H1 (cell line): ENCODE data around the gene CTSA.

Experiments
- POLR2AphosphoS5 ChIP-seq: IDR thresholded peaks from 2 replicates; pipeline ENCODE4 v1.6.1; 2011; ENCODE audit warnings: low read depth, low read length
- RFX5 ChIP-seq: IDR thresholded peaks from 2 replicates; pipeline ENCODE4 v1.6.1; 2011; ENCODE audit warnings: low read depth, low read length, improper control_type of control experiment, borderline replicate concordance
- SP2 ChIP-seq: IDR thresholded peaks from 2 replicates; pipeline ENCODE4 v1.6.1; 2012; ENCODE audit warnings: mild to moderate bottlenecking, low read length, inconsistent platforms
- TF ChIP-seq, protein P1 (sequence below), 3 experiments: IDR thresholded peaks; 1 replicate in 2 of 3; 2 replicates in 1 of 3; pipeline versions ENCODE4 v1.5.1 to v1.6.1; 2011; ENCODE audit warnings: low read length in 3 of 3, mild to moderate bottlenecking in 3 of 3, inconsistent platforms in 2 of 3, low read depth in 1 of 3, moderate library complexity in 1 of 3; ENCODE audit not compliant: insufficient read depth in 1 of 3; ENCODE audit errors: control extremely low read depth in 1 of 3

DNA sequence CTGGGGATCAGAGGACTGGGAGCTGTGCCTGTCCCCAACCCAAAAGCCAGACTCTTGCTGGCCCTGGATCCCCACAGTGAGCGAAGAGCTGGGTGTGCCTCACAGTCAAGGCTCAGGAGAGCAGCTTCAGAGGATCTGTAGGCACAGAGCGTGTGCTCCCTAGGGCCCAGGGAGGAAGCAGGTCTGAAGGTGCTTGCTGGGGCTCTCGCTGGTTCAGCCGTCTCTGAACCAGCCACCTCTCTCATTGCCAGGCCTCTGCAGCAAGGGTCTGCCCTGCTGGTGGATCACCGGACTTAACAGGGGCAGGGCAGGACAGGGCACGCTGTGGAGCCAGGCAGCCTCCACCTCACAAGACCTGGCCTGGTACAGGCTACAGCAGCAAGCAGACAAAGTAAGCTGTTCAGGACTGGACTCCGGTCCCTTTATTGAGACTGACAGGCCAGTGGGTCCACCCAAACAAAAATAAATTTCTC, 57.2 kb downstream of the CTSA start:
- TF ChIP-seq, protein P1, sequence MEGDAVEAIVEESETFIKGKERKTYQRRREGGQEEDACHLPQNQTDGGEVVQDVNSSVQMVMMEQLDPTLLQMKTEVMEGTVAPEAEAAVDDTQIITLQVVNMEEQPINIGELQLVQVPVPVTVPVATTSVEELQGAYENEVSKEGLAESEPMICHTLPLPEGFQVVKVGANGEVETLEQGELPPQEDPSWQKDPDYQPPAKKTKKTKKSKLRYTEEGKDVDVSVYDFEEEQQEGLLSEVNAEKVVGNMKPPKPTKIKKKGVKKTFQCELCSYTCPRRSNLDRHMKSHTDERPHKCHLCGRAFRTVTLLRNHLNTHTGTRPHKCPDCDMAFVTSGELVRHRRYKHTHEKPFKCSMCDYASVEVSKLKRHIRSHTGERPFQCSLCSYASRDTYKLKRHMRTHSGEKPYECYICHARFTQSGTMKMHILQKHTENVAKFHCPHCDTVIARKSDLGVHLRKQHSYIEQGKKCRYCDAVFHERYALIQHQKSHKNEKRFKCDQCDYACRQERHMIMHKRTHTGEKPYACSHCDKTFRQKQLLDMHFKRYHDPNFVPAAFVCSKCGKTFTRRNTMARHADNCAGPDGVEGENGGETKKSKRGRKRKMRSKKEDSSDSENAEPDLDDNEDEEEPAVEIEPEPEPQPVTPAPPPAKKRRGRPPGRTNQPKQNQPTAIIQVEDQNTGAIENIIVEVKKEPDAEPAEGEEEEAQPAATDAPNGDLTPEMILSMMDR (IDR thresholded peaks at IDR 0.05; ENCODE audit: control extremely low read depth in 1 of 3, insufficient read depth in 1 of 3, low read depth in 1 of 3, low read length in 3 of 3): no peak
- TF ChIP-seq SP2 (no peak), RFX5 (no peak), POLR2AphosphoS5 (0 out of 2 replicates have a peak, but pooled peaks have one; percentile 13)
